Measurements from ENCODE around the gene SIRT6.
"Not testable (repeated sequence)": the region's sequence is repeated elsewhere in the genome, so short reads cannot be mapped to it uniquely, and the experiment has no call there.

Gene SIRT6

DNA sequence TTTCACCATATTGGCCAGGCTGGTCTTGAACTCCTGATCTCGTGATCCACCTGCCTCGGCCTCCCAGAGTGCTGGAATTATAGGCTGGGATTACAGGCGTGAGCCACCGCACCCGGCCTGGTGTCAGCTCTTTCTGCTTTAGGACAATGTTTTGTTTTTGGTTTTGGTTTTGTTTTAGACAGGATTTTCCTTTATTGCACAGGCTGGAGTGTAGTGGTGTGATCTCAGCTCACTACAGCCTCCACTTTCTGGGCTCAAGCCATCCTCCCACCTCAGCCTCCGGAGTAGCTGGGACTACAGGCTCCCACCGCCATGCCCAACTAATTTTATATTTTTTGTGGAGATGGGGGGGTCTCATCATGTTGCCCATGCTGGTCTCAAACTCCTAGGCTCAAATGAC is 53.3 kb downstream of the SIRT6 start:
- not testable (repeated sequence) for DNase-seq

DNA sequence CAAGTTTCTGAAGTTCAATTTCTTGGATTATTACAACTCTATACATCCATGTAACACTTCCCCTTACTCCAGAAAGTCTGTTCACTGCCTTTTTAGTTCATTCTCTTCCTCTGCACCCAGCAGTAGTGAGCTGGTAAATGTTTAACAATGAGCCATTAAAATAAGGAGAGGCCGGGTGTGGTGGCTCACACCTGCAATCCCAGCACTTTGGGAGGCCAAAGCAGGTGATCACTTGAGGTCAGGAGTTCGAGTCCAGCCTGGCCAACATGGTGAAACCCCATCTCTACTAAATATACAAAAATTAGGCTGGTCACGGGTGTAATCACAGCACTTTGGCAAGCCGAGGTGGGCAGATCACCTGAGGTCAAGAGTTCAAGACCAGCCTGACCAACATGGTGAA is 55.0 kb downstream of the SIRT6 start:
- not testable (repeated sequence) for DNase-seq

DNA sequence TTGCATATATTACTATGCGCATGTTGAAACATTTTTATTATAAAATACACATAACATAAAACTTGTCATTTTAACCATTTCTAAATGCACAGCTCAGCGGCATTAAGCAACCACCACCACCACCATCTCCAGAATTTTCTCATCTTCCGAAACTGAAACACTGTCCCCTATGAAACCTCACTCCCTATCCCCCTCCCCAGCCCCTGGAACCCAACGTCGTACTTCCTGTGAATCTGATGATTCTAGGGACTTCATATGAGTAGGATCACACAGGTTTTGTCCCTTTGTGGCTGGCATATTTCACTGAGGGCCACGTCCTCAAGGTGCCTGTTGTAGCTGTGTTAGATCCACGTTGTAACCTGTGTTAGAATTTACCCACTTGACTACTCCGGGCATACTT is 57.7 kb downstream of the SIRT6 start:
- DNase-seq = no peak
